GM19463 (cell line): ENCODE measurements around the gene MAN1C1.

ENCODE experiments used
- ATAC-seq: cut with Tn5 transposase; IDR thresholded peaks from one replicate; pipeline ENCODE4 v1.9.1; 2021; ENCODE audit warnings: mild to moderate bottlenecking, moderate library complexity; ENCODE audit not compliant: unreplicated experiment

The MAN1C1 gene

DNA sequence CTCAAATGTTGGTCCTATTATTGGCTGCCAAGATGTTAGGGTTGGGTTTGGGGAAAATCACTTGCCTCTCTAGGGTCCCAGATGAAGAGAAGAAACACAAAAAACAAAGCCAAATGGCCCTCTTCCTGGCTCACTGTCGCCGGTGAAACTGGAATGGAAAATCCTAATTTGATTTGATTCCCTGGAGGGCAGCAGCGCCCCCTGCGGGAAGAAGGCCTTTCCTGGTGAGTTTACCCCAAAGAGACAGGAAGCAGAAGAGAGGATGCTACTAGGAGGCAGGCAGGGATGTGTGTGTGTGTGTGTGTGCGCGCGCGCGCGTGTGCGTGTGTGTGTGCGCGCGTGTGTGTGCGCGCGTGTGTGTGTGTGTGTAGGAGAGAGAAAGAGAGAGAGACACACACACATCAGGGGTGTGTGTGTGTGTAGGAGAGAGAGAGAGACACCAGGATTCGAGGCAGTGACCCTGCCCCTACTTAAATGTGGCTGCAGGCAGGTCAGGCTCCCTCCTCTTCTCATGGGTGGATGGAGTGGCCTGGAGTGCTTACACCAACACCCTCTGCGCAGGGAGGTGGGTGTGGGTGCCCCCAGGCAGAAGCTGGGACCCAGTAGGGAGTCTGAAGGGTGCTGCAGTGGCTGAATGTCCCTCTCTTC lies 180.3 kb downstream of the MAN1C1 start:
- no peak for ATAC-seq

DNA sequence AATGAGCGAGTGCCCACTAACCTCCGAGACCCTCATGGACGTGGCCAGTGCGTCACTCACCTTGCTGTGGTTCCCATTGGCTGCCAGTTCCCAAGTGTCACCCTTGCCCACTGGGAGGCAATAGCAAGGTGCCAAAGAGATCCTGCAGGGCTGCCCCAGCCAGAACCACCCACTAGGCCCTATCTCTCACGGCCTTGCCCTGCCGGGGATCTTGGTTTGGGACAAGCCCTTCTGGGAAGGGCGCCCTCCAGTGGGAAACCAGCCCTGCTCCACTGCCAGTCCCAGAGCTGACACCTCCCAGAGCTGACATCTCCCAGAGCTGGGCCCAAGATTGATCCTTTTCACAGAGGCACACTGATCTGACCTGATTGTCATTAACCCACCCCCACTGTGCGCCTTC lies 181.3 kb downstream of the MAN1C1 start:
- no peak for ATAC-seq

- ATAC-seq = no peak
Measured at GRCh38 chr1:25798666-25799351, 182.2 kb downstream of the MAN1C1 start.

DNA sequence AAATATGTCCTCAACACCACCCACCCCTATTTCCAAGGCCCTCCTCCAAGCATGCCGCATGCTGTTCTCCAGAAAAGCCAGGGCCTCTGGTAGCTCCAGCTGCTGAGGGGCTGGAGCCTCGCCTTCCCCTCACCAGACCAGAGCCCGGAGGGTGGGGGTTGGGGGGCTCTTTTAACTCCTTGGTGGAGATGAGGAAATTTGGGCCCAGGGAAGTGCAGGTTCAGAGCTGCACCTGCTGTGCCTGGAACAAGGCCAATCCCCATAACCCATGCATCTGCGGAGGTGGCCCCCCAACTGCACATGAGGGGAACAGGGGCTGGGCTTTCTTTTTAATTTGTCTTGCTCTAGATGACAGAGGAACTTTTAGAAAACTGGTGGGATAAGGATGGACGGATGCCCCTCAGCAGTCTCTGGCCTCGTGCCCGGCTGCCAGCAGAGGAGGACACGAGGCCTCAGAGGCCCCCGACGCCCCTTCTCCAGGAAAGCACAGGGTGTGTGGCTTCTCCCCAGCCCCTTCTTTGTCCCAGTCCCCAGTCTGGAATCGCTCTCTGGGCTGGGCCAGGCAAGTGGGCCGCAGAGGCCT lies 182.9 kb downstream of the MAN1C1 start:
- ATAC-seq = no peak

DNA sequence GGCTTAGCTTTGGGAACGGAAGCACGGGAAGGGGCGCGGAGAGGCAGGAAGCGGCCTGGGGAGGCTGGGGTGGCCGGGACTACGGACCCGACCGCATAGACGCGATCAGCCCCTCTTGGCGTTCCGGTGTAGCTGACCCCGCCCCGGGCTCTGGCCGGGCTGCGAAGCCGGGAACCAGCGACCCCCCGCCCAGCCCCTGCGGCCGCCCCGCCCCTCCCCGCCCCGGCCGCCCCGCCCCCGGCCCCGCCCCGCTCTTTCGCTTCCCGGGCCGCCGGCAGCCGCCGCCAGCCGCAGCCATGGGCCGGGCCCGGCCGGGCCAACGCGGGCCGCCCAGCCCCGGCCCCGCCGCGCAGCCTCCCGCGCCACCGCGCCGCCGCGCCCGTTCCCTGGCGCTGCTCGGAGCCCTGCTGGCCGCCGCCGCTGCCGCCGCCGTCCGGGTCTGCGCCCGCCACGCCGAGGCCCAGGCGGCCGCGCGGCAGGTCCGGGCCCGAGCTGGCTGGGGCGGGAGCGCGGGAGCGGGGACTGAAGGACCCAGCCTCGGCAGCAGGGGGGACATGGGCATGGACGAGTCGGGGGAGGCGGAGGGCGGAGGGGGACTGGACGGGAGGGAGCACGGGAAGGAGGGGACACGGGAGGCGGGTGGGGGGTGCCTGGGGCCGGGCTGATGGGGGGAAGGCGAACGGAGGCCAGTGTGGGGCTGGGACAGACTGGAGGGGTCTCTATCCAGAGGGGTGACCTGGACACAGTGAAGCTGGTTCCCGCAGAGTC lies 183.5 kb downstream of the MAN1C1 start, which contains the start of gene SELENON:
TSS of gene SELENON (plus strand) at position 259 of the 768 bp plus-strand sequence. CDS start at position 297, 38 bp downstream.
- no peak for ATAC-seq

DNA sequence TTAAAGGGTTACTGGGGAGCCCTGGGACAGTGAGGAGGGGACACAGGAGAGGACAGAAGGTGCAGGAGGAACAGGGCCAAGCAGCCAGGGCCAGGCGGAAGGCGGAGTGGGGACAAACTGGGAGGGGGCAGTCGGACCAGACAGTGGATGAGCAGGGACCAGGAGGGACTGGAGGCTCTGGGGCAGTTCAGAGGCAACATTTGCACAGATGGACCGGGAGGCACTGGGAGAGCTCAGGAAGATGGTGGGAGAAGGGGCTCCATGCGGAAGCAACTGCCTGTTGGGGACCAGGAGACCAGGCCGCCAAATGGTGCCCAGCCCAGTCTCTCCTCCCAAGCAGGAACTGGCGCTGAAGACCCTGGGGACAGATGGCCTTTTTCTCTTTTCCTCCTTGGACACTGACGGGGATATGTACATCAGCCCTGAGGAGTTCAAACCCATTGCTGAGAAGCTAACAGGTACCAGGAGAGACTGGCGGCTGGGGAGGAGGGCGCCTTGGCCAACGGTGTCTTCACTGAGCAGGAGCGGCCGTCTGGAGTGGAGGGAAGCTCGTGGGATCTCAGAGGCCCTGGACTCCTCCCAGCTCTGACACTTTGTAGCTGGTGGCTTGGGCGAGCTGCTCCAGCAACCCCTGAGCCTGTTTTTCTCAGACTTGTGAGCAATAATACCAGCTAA lies 184.2 kb downstream of the MAN1C1 start:
- ATAC-seq = no peak

DNA sequence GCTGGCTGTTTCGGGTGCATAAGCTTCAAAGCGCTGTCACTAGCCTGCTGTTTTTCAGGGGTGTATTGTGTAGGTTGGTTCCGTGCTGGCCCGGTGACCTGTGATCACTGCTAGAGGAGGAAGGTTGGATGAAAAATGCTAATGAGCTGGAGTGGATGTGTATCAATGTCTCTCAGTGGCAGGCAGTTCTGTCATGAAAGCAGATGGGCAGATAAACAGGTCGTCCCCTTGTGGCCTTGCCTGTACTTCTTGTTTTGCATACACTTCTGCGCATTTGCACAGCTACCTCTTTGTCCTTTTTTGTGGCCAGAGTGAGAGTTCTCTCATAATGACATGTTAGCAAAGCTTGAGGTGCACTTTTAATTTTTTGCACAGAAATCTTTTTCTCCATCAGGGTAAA lies 186.3 kb downstream of the MAN1C1 start:
- ATAC-seq = no peak

GRCh38 chr1:25803368-25803767 lies 186.8 kb downstream of the MAN1C1 start:
- no peak for ATAC-seq

GRCh38 chr1:25804244-25804963 lies 187.8 kb downstream of the MAN1C1 start:
- no peak for ATAC-seq

DNA sequence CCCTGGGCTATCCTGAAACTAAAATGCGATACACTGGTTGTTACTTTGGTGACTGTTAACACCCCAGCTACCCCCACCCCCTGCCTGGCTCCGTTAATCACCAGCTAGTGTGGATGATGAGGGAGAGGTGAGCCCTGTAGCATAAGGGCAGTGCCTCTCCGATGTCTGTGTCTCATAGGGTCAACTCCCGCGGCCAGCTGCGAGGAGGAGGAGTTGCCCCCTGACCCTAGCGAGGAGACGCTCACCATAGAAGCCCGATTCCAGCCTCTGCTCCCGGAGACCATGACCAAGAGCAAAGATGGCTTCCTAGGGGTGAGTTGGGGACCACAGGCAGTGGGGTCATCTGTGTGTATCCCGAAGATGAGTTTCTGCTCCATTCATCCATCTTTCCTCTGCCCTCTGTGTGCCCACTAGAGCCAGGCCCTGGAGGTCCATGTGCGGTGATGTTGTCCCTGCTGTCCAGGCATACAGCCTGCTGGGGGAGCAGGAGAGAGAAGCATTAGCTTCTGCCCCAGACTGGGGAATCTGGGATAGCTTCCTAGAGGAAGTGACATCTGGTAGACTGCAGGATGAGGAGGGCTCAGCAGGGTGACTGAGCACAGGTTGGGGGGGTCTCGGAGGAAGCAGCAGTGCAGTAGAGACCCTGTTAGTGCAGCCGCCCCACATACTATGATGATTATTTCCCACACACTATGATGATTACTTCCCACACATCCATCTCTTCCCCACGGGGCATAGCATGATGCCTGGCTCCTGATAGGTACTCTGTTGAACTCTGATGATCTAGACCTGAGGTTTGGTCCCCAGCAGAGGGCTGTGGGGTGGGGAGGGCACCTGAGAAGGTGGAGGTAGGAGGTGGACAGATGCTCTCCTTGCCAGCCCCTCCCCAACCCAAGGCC lies 188.6 kb downstream of the MAN1C1 start:
- ATAC-seq = no peak

GRCh38 chr1:25805863-25806225 lies 189.3 kb downstream of the MAN1C1 start:
- no peak for ATAC-seq

- ATAC-seq = no peak
Measured at GRCh38 chr1:25806418-25806817, 189.8 kb downstream of the MAN1C1 start.

GRCh38 chr1:25807480-25808390 lies 191.1 kb downstream of the MAN1C1 start:
- no peak for ATAC-seq

DNA sequence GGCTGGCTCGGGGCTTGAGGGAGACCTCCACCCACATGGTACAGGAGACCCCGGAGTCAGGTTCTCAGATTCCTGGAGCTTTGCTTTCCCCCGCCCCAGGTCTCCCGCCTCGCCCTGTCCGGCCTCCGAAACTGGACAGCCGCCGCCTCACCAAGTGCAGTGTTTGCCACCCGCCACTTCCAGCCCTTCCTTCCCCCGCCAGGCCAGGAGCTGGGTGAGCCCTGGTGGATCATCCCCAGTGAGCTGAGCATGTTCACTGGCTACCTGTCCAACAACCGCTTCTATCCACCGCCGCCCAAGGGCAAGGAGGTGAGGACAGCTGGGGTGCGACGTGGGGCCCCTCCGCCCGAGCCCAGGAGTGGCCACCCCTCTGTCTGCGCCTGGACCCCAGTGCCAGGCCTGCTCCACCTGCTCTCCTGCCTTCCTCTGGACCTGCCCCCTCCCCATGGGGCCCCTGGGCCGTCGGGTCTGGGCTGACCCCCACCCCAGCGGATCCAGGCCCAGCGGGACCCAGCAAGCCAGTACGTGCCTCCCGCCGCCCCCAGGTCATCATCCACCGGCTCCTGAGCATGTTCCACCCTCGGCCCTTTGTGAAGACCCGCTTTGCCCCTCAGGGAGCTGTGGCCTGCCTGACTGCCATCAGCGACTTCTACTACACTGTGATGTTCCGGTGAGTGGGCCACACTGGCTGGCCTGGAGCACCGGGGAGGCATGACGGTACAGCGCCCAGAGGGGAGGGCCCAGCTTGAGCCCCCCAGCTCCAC lies 192.1 kb downstream of the MAN1C1 start:
- no peak for ATAC-seq

GRCh38 chr1:25809283-25809926 lies 192.8 kb downstream of the MAN1C1 start:
- ATAC-seq = no peak

- ATAC-seq = no peak
Measured at GRCh38 chr1:25809929-25810328, 193.3 kb downstream of the MAN1C1 start.
